SK-N-SH (cell line): ENCODE results near the gene PRKN.

Source experiments
- EP300 ChIP-seq, 2 experiments: IDR thresholded peaks; 2 replicates each; pipeline versions ENCODE4 v1.4.0 to v1.6.1; 2012; ENCODE audit warnings: borderline replicate concordance in 1 of 2, low read depth in 1 of 2, low read length in 1 of 2
- EZH2phosphoT487 ChIP-seq: fragments of 200-600 bp; sonication (generic); IDR thresholded peaks from 2 replicates; pipeline ENCODE4 v1.6.1; 2017; ENCODE audit warnings: low read depth, mixed run types, mild to moderate bottlenecking, antibody characterized with exemption, moderate library complexity, borderline replicate concordance
- FOXM1 ChIP-seq: IDR thresholded peaks from 2 replicates; pipeline ENCODE4 v1.4.0; 2012; ENCODE audit warnings: low read depth, mild to moderate bottlenecking
- PBX3 ChIP-seq: IDR thresholded peaks from 2 replicates; pipeline ENCODE4; 2012
- RAD21 ChIP-seq: IDR thresholded peaks from 2 replicates; pipeline ENCODE4 v1.6.1; 2012; ENCODE audit warnings: mild to moderate bottlenecking, low read length
- RFX5 ChIP-seq: IDR thresholded peaks from 2 replicates; pipeline ENCODE4 v1.6.1; 2012; ENCODE audit warnings: mild to moderate bottlenecking, improper control_type of control experiment, low read length
- SIN3A ChIP-seq: IDR thresholded peaks from 2 replicates; pipeline ENCODE4 v1.6.1; 2012; ENCODE audit warnings: low read depth, mild to moderate bottlenecking, low read length, moderate library complexity, borderline replicate concordance
- SMC3 ChIP-seq: IDR thresholded peaks from 2 replicates; pipeline ENCODE4 v1.6.1; 2012; ENCODE audit warnings: low read depth, low read length, improper control_type of control experiment
- TAF1 ChIP-seq: IDR thresholded peaks from 2 replicates; pipeline ENCODE4 v1.6.1; 2012; ENCODE audit warnings: low read depth, mild to moderate bottlenecking, low read length, moderate library complexity, borderline replicate concordance
- TCF12 ChIP-seq: IDR thresholded peaks from 2 replicates; pipeline ENCODE4 v1.4.0; 2012
- TF ChIP-seq, protein P1 (sequence below): fragments of 200-600 bp; sonication (generic); IDR thresholded peaks from 2 replicates; pipeline ENCODE4 v1.6.1; 2017; ENCODE audit warnings: antibody characterized with exemption, mild to moderate bottlenecking, moderate library complexity
- TF ChIP-seq, protein P2 (sequence below): IDR thresholded peaks from 2 replicates; pipeline ENCODE4 v1.4.0; 2012; ENCODE audit warnings: low read depth, borderline replicate concordance
- TF ChIP-seq, protein P3 (sequence below): IDR thresholded peaks from 2 replicates; pipeline ENCODE4 v1.6.1; 2012; ENCODE audit warnings: mild to moderate bottlenecking, low read depth, low read length, moderate library complexity

GRCh38 chr6:162029873-162030576, 697.5 kb downstream of the PRKN start:
- TF ChIP-seq, protein P1, sequence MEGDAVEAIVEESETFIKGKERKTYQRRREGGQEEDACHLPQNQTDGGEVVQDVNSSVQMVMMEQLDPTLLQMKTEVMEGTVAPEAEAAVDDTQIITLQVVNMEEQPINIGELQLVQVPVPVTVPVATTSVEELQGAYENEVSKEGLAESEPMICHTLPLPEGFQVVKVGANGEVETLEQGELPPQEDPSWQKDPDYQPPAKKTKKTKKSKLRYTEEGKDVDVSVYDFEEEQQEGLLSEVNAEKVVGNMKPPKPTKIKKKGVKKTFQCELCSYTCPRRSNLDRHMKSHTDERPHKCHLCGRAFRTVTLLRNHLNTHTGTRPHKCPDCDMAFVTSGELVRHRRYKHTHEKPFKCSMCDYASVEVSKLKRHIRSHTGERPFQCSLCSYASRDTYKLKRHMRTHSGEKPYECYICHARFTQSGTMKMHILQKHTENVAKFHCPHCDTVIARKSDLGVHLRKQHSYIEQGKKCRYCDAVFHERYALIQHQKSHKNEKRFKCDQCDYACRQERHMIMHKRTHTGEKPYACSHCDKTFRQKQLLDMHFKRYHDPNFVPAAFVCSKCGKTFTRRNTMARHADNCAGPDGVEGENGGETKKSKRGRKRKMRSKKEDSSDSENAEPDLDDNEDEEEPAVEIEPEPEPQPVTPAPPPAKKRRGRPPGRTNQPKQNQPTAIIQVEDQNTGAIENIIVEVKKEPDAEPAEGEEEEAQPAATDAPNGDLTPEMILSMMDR: no peak
- no peak for TF ChIP-seq RFX5
- no peak for TF ChIP-seq TCF12
- TF ChIP-seq PBX3: no peak
- TF ChIP-seq SMC3: no peak
- TF ChIP-seq EZH2phosphoT487: no peak
- TF ChIP-seq, protein P2, sequence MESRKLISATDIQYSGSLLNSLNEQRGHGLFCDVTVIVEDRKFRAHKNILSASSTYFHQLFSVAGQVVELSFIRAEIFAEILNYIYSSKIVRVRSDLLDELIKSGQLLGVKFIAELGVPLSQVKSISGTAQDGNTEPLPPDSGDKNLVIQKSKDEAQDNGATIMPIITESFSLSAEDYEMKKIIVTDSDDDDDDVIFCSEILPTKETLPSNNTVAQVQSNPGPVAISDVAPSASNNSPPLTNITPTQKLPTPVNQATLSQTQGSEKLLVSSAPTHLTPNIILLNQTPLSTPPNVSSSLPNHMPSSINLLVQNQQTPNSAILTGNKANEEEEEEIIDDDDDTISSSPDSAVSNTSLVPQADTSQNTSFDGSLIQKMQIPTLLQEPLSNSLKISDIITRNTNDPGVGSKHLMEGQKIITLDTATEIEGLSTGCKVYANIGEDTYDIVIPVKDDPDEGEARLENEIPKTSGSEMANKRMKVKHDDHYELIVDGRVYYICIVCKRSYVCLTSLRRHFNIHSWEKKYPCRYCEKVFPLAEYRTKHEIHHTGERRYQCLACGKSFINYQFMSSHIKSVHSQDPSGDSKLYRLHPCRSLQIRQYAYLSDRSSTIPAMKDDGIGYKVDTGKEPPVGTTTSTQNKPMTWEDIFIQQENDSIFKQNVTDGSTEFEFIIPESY: no peak
- TF ChIP-seq, protein P3, sequence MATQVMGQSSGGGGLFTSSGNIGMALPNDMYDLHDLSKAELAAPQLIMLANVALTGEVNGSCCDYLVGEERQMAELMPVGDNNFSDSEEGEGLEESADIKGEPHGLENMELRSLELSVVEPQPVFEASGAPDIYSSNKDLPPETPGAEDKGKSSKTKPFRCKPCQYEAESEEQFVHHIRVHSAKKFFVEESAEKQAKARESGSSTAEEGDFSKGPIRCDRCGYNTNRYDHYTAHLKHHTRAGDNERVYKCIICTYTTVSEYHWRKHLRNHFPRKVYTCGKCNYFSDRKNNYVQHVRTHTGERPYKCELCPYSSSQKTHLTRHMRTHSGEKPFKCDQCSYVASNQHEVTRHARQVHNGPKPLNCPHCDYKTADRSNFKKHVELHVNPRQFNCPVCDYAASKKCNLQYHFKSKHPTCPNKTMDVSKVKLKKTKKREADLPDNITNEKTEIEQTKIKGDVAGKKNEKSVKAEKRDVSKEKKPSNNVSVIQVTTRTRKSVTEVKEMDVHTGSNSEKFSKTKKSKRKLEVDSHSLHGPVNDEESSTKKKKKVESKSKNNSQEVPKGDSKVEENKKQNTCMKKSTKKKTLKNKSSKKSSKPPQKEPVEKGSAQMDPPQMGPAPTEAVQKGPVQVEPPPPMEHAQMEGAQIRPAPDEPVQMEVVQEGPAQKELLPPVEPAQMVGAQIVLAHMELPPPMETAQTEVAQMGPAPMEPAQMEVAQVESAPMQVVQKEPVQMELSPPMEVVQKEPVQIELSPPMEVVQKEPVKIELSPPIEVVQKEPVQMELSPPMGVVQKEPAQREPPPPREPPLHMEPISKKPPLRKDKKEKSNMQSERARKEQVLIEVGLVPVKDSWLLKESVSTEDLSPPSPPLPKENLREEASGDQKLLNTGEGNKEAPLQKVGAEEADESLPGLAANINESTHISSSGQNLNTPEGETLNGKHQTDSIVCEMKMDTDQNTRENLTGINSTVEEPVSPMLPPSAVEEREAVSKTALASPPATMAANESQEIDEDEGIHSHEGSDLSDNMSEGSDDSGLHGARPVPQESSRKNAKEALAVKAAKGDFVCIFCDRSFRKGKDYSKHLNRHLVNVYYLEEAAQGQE: no peak
- TF ChIP-seq TAF1: no peak
- TF ChIP-seq FOXM1: no peak
- TF ChIP-seq RAD21: no peak
- no peak for TF ChIP-seq SIN3A
- no peak for TF ChIP-seq EP300 (IDR thresholded peaks at IDR 0.05; ENCODE audit: borderline replicate concordance in 1 of 2, low read depth in 1 of 2, low read length in 1 of 2)
